LNCaP clone FGC (cell line): ENCODE results near the gene CADM2.

Source experiments
- DNase-seq: peaks from one replicate; pipeline ENCODE4 v3.0.0-alpha.2; 2011; ENCODE audit warnings: low read depth
- H3K4me3 ChIP-seq: 2 replicates; pipeline ENCODE4 v1.5.1; 2011; ENCODE audit warnings: mild to moderate bottlenecking, low read depth, low read length, control low read depth
- TF ChIP-seq, protein P1 (sequence below): IDR thresholded peaks from 2 replicates; pipeline ENCODE4 v1.5.1; 2012; ENCODE audit warnings: mild to moderate bottlenecking; ENCODE audit not compliant: control insufficient read depth, insufficient read depth; ENCODE audit errors: extremely low read depth

The CADM2 gene

DNA sequence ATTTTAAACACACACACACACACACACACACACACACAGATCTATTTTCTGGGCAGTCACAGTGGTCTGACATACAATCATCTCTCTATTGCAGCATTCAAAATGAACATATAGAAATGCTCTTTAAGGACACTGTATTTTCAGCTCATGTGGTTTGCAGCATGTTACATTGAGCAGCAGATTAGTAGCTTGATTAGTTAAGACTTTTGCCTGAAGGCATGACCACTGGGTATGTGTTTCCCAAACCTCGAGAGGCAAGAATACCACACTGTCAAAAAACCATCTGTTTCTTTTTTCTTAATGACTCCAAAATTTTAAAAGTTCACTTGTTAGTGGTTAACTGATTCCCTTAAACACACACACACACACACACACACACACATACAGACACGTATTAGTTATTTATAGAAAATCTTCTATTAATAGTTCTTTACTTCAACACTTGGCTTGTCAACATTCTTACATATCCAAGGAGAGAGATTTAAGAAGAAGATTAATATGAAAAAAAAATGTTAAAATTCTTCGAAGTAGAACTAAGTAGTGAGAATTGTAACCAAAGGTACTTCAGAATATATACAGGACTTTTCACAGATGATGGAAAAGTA, 518.2 kb downstream of the CADM2 start:
- H3K4me3 ChIP-seq, result no peak overlapping the region
- no peak for DNase-seq
- TF ChIP-seq, protein P1, sequence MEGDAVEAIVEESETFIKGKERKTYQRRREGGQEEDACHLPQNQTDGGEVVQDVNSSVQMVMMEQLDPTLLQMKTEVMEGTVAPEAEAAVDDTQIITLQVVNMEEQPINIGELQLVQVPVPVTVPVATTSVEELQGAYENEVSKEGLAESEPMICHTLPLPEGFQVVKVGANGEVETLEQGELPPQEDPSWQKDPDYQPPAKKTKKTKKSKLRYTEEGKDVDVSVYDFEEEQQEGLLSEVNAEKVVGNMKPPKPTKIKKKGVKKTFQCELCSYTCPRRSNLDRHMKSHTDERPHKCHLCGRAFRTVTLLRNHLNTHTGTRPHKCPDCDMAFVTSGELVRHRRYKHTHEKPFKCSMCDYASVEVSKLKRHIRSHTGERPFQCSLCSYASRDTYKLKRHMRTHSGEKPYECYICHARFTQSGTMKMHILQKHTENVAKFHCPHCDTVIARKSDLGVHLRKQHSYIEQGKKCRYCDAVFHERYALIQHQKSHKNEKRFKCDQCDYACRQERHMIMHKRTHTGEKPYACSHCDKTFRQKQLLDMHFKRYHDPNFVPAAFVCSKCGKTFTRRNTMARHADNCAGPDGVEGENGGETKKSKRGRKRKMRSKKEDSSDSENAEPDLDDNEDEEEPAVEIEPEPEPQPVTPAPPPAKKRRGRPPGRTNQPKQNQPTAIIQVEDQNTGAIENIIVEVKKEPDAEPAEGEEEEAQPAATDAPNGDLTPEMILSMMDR, result no peak

DNA sequence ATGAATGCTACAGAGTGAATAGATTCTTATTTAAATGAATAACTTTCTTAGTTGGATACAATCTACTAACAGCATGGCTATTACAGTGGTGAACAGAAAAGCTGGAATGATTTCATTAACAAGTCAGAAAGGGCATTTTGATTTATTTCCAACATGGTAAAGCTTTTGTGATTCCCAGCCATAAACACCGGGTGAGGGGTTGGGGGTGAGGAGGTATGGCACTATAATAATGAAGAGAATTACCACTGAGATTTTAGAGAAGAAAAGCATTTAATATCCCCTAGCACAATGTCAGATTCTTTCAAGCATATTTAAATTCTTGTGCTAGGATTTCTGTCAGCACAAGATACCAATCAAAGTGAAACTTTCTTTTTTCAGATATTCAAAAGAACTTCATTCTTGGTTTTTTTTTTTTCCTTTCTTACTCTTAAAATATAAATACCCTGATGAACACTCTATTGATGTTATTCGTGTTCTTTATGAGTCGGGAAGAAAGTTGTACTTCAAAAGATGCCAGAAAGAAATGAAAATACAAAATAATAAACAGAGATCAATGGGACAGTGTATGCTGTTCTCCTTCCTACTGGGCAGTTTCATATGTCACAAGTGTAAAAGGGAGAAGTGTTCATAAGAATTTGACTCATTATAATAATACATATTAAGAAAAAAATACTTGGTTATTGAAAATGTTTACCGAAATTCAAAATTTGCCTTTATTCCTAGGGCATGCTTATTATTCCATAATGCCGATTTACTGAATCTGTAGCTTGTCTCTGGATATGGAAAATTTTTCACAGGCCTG, 522.8 kb downstream of the CADM2 start:
- no peak for DNase-seq
- no peak overlapping the region for H3K4me3 ChIP-seq
- TF ChIP-seq, protein P1, result no peak

- no peak overlapping the region for H3K4me3 ChIP-seq
- no peak for DNase-seq
- TF ChIP-seq, protein P1, result no peak
Observed at GRCh38 chr3:85482213-85482490, 523.4 kb downstream of the CADM2 start.

- no peak overlapping the region for H3K4me3 ChIP-seq
- DNase-seq, result no peak
- TF ChIP-seq, protein P1, result no peak
Observed at GRCh38 chr3:85483986-85484385, 525.2 kb downstream of the CADM2 start.

- TF ChIP-seq, protein P1, result no peak
- no peak overlapping the region for H3K4me3 ChIP-seq
- DNase-seq, result no peak
Observed at GRCh38 chr3:85487375-85487774, 528.6 kb downstream of the CADM2 start.

- H3K4me3 ChIP-seq, result no peak overlapping the region
- no peak for DNase-seq
- TF ChIP-seq, protein P1, result no peak
Observed at GRCh38 chr3:85495602-85496001, 536.8 kb downstream of the CADM2 start.

- TF ChIP-seq, protein P1, result no peak
- H3K4me3 ChIP-seq, result no peak overlapping the region
- no peak for DNase-seq
Observed at GRCh38 chr3:85498177-85498576, 539.4 kb downstream of the CADM2 start.
